ENCODE results near the gene GNB5.

GNB5 gene

DNA sequence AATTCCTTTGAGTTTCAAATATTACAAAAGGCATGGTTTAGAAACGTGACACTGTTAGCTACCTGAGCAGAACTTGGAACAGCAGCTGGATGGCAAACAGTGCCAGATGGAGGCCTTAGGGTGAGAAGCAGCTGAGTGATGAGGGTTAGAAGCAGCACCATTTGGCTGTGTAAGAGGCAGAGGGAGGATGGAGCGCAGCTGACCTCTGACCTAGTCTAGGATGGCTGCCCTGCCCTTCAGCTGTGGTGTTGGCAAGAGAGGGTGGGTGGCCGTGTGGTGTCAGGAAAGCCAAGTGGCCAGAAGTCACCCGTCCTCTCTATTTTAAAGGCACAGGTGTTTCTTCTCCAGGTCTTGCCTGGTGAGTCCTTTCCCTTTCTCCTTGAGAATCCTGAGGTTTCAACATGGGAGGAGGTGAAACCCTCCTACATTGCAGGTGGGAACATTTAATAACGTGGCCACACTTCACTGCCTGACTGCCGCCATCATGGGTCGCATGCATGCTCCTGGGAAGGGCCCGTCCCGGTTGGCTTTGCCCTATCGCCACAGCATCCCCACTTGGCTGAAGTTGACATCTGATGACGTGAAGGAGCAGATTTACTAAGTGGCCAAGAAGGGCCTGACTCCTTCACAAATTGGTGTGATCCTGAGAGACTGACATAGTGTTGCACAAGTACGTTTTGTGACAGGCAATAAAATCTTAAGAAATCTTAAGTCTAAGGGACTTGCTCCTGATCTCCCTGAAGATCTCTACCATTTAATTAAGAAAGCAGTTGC, 96.2 kb downstream of the GNB5 start:
- no peak overlapping the region for H3K4me3 ChIP-seq (replicated peaks; ENCODE audit: insufficient read depth, low read length)
- TF ChIP-seq, protein P1, sequence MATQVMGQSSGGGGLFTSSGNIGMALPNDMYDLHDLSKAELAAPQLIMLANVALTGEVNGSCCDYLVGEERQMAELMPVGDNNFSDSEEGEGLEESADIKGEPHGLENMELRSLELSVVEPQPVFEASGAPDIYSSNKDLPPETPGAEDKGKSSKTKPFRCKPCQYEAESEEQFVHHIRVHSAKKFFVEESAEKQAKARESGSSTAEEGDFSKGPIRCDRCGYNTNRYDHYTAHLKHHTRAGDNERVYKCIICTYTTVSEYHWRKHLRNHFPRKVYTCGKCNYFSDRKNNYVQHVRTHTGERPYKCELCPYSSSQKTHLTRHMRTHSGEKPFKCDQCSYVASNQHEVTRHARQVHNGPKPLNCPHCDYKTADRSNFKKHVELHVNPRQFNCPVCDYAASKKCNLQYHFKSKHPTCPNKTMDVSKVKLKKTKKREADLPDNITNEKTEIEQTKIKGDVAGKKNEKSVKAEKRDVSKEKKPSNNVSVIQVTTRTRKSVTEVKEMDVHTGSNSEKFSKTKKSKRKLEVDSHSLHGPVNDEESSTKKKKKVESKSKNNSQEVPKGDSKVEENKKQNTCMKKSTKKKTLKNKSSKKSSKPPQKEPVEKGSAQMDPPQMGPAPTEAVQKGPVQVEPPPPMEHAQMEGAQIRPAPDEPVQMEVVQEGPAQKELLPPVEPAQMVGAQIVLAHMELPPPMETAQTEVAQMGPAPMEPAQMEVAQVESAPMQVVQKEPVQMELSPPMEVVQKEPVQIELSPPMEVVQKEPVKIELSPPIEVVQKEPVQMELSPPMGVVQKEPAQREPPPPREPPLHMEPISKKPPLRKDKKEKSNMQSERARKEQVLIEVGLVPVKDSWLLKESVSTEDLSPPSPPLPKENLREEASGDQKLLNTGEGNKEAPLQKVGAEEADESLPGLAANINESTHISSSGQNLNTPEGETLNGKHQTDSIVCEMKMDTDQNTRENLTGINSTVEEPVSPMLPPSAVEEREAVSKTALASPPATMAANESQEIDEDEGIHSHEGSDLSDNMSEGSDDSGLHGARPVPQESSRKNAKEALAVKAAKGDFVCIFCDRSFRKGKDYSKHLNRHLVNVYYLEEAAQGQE (IDR thresholded peaks at IDR 0.05; ENCODE audit: insufficient replicate concordance, low read depth) = no peak
- TF ChIP-seq SPI1 (IDR thresholded peaks at IDR 0.05; ENCODE audit: borderline replicate concordance, low read depth) = no peak
- TF ChIP-seq GABPA (IDR thresholded peaks at IDR 0.05; ENCODE audit: low read depth) = no peak
- no peak for TF ChIP-seq CTCF (IDR thresholded peaks at IDR 0.05; ENCODE audit: insufficient read depth, low read length)
- TF ChIP-seq POLR2AphosphoS5 (IDR thresholded peaks at IDR 0.05; ENCODE audit: low read depth) = no peak
- no peak overlapping the region for H3K27ac ChIP-seq (replicated peaks)
- DNase-seq (ENCODE audit: low read depth in 1 of 2, low spot score in 1 of 2) = no peak
- no peaks in the 10 kb centered on the region for H3K27me3 ChIP-seq (ENCODE audit: insufficient read depth, poor library complexity, severe bottlenecking)

- no peak overlapping the region for H3K4me3 ChIP-seq (replicated peaks; ENCODE audit: insufficient read depth, low read length)
- no peak overlapping the region for H3K27ac ChIP-seq (replicated peaks)
- DNase-seq (ENCODE audit: low read depth in 1 of 2, low spot score in 1 of 2) = no peak
- TF ChIP-seq CTCF (IDR thresholded peaks at IDR 0.05; ENCODE audit: insufficient read depth, low read length) (no peak), SPI1 (IDR thresholded peaks at IDR 0.05; ENCODE audit: borderline replicate concordance, low read depth) (no peak), POLR2AphosphoS5 (IDR thresholded peaks at IDR 0.05; ENCODE audit: low read depth) (no peak), GABPA (IDR thresholded peaks at IDR 0.05; ENCODE audit: low read depth) (no peak)
- TF ChIP-seq, protein P1 (IDR thresholded peaks at IDR 0.05; ENCODE audit: insufficient replicate concordance, low read depth) = no peak
- H3K27me3 ChIP-seq (ENCODE audit: insufficient read depth, poor library complexity, severe bottlenecking) = no peaks in the 10 kb centered on the region
These were observed 97.4 kb downstream of the GNB5 start for GRCh38 chr15:52093539-52094510.

- Histone ChIP-seq H3K27ac (replicated peaks) (no peak overlapping the region), H3K4me3 (replicated peaks; ENCODE audit: insufficient read depth, low read length) (no peak overlapping the region), H3K27me3 (ENCODE audit: insufficient read depth, poor library complexity, severe bottlenecking) (no peaks in the 10 kb centered on the region)
- TF ChIP-seq GABPA (IDR thresholded peaks at IDR 0.05; ENCODE audit: low read depth) = no peak
- no peak for TF ChIP-seq POLR2AphosphoS5 (IDR thresholded peaks at IDR 0.05; ENCODE audit: low read depth)
- no peak for TF ChIP-seq SPI1 (IDR thresholded peaks at IDR 0.05; ENCODE audit: borderline replicate concordance, low read depth)
- TF ChIP-seq, protein P1 (IDR thresholded peaks at IDR 0.05; ENCODE audit: insufficient replicate concordance, low read depth) = no peak
- no peak for TF ChIP-seq CTCF (IDR thresholded peaks at IDR 0.05; ENCODE audit: insufficient read depth, low read length)
- no peak for DNase-seq (ENCODE audit: low read depth in 1 of 2, low spot score in 1 of 2)
These were observed 98.0 kb downstream of the GNB5 start for GRCh38 chr15:52093167-52093538.

Data from HL-60 (cell line).